Measurements from ENCODE around the gene MOSMO. TPM values are rescaled to one million over a fixed set of nuclear protein-coding genes. Genes with fewer than 3 reads are reported as not detected.

MOSMO gene
- total and polyA plus RNA-seq, 9 of the 15 experiments (the other 6 are each of a cell fraction or from before 2014, with no cell fraction given), result 1.9 to 13.3 (median 7.7) TPM

GRCh38 chr16:22007509-22008214, at the start of gene MOSMO (continued):
- TF ChIP-seq RREB1 (CRISPR knock-in tag; IDR thresholded peaks at IDR 0.05) (no peak), SMAD4 (CRISPR knock-in tag; conservative IDR thresholded peaks at IDR 0.05) (0 out of 2 replicates have a peak, but pooled peaks have one; percentile 21), PRPF4 (IDR thresholded peaks at IDR 0.05; ENCODE audit: insufficient read depth, low read depth, low read length, poor library complexity, severe bottlenecking) (no peak), ATF2 (CRISPR knock-in tag; IDR thresholded peaks at IDR 0.05) (no peak), RCOR1 (IDR thresholded peaks at IDR 0.05; ENCODE audit: borderline replicate concordance in 1 of 2, low read depth in 2 of 2, low read length in 2 of 2) (no peak), ZNF717 (CRISPR knock-in tag; IDR thresholded peaks at IDR 0.05) (no peak), ZNF395 (CRISPR knock-in tag; IDR thresholded peaks at IDR 0.05) (no peak), ZNF316 (IDR thresholded peaks at IDR 0.05) (no peak), MAFF (IDR thresholded peaks at IDR 0.05; ENCODE audit: low read length) (no peak), CCNT2 (IDR thresholded peaks at IDR 0.05; ENCODE audit: borderline replicate concordance, extremely low read depth, insufficient read length, low read depth, low read length) (no peak), MBD2 (IDR thresholded peaks at IDR 0.05; ENCODE audit: borderline replicate concordance, low read depth) (no peak; the same call in 1 of the 2 replicates), POLR2B (IDR thresholded peaks at IDR 0.05; ENCODE audit: low read depth, partially characterized antibody) (no peak), ZNF699 (CRISPR knock-in tag; IDR thresholded peaks at IDR 0.05; ENCODE audit: insufficient replicate concordance) (no peak), ZKSCAN3 (CRISPR knock-in tag; IDR thresholded peaks at IDR 0.05) (no peak), PATZ1 (CRISPR knock-in tag; IDR thresholded peaks at IDR 0.05; ENCODE audit: borderline replicate concordance) (no peak), TEAD1 (CRISPR knock-in tag; IDR thresholded peaks at IDR 0.05) (no peak), TRIM24 (IDR thresholded peaks at IDR 0.05) (no peak)
